Stimulated activated CD8-positive, alpha-beta memory T cell treated with anti-CD3 and anti-CD28 coated beads, Interleukin-15, amount 100 ng/mL, for 48 hours (primary cell): ENCODE measurements around the gene SELENOI.
"Not testable (repeated sequence)": the region's sequence is repeated elsewhere in the genome, so short reads cannot be mapped to it uniquely, and the experiment has no call there.

ENCODE experiments used
- DNase-seq, 2 donors: peaks; one replicate each; pipeline ENCODE4 v3.0.0-alpha.2; 2020; ENCODE audit warnings: low read depth in 2 of 2

SELENOI gene

DNA sequence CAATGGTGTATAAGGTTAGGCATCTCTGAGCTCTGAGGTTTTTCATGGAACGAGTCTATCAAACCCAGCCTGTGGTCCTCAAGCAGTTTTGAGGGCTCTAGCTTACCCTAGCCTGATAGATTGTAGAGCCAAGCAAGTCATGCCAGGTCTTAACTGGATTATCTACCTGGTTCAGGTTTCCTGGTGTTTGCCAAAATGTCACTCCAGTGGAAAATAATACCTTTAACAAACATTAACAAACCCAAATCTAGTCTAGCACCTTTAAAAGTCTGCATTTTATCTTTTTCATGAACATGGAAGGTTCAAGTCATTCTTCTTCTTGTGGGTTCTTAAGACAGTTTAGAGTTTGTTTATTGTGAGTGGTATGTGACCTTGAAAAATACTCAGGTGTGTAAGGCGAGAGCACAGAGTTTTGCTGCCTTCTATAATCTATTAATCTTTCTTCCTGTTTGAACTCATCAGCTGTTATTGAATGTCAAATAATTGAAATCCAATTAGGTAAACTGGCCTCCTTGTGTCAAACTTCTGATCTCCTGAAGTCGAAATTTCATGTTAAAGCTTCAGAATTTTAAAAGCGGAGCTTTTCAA lies 14.0 kb downstream of the SELENOI start:
- no peak for DNase-seq

DNA sequence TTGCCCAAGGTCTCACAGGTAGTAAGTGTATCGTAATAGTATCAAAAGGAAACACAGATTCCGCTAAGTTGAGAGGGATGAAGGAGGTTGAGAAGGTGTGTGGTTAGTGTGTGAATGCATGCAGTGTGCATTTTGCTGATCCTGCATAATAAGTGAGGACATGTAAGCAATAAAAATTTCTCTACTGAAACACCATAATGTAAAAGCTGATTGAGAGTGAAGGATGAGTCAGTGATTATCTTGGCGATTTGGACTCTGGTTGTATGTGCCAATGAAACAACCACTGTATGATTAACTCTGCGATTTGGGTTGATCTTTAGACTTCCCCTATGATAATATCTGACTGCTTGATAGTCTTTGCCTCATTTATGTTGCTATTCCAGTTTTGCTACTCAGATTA lies 17.4 kb downstream of the SELENOI start:
- DNase-seq: no peak

DNA sequence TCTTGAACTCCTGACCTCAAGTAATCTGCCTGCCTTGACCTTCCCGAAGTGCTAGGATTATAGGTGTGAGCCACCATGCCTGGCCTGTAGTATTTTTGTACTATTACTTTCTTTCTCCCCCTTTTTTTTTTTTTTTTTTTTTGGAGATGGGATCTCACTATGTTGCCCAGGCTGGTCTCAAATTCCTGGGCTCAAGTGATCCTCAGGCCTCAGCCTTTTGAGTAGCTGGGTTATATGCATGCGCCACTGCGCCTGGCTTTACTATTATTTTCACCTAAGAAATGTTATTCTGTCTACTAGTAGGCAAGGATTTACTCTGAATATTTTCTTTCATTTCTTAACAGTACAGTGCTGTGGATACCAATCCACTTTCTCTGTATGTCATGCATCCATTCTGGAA lies 18.0 kb downstream of the SELENOI start:
- no peak for DNase-seq

GRCh38 chr2:26364669-26365068 lies 18.7 kb downstream of the SELENOI start:
- no peak for DNase-seq

DNA sequence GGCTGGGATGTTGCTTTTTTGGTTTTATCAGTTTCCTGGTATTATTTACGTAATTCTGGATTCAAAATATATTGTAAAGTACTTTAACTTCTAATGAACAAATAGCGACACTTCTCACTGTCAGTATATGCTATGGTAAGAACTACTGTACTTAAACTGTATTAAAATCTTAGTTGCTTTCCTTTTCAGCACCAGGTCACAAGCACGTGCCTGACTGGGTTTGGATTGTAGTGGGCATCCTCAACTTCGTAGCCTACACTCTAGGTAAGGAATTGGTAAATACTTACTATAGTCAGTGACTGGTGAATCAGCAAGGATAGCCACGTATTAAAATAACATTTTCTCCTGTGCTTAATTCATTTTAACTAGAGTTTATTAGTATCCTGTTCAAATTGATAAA lies 21.0 kb downstream of the SELENOI start:
- no peak for DNase-seq

GRCh38 chr2:26369664-26370063 lies 23.7 kb downstream of the SELENOI start:
- DNase-seq: not testable (repeated sequence)

DNA sequence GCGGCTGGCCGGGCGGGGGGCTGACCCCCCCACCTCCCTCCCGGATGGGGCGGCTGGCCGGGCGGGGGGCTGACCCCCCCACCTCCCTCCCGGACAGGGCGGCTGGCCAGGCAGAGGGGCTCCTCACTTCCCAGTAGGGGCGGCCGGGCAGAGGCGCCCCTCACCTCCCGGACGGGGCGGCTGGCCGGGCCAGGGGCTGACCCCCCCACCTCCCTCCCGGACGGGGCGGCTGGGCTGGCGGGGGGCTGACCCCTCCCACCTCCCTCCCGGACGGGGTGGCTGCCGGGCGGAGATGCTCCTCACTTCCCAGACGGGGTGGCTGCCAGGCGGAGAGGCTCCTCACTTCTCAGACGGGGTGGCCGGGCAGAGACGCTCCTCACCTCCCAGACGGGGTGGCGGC lies 25.0 kb downstream of the SELENOI start:
- not testable (repeated sequence) for DNase-seq

- DNase-seq: no peak
Measured at GRCh38 chr2:26376799-26377198, 30.9 kb downstream of the SELENOI start.

DNA sequence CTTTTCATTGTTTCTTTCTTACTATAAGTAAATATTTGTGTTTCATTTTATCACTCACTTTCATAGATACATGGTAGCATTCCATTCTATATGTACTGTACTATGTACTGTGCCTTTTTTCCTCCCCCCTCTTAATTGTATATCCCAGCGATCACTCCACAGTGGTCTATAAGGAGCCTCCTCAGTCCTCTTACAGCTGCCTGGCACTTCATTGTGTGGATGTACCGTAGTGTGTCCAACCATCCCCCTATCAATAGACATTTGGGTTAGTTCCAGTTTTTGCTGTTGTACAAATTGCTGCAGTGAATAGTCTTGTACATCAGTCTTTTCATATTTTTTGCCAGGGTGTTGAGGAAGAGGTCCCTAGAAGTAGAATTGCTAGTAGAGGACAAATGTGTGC lies 34.3 kb downstream of the SELENOI start:
- no peak for DNase-seq

GRCh38 chr2:26382564-26382963 lies 36.6 kb downstream of the SELENOI start:
- DNase-seq: no peak

- no peak for DNase-seq
Measured at GRCh38 chr2:26384183-26384582, 38.2 kb downstream of the SELENOI start.

- no peak for DNase-seq
Measured at GRCh38 chr2:26384597-26384996, 38.7 kb downstream of the SELENOI start.

DNA sequence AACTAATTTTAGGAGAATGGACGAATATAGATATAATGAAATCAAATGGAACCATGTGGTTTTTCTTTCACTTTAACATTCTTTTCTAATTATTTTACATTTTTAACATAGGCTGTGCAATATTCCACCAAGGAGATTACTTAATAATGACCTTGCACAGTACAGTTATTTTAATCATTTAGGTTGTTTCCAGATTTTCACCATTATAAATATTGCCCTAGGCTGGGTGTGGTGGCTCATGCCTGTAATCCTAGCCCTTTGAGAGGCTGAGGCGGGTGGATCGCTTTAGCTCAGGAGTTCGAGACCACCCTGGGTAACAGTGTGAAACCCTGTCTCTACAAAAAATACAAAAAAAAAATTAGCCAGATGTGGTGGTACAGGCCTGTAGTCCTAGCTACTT lies 41.2 kb downstream of the SELENOI start:
- no peak for DNase-seq

DNA sequence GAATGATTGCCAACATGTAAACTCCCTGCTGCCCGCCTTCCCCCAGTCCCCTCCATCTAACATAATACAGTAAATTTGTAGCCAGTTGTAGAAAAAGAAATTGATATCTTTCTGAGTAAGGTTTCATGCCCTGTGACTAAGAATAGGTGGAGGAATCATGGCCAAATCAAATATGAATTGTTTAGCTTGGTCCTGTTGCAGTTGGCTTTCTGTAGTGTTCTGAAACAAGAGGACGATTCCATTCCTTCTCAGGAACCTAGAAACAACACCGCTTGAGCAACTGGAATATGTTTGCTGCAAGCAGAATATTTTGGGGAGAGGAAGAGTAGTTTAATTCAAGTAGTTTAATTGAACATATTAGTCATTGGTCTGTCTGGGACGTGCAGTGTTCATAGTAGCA lies 48.8 kb downstream of the SELENOI start:
- no peak for DNase-seq

DNA sequence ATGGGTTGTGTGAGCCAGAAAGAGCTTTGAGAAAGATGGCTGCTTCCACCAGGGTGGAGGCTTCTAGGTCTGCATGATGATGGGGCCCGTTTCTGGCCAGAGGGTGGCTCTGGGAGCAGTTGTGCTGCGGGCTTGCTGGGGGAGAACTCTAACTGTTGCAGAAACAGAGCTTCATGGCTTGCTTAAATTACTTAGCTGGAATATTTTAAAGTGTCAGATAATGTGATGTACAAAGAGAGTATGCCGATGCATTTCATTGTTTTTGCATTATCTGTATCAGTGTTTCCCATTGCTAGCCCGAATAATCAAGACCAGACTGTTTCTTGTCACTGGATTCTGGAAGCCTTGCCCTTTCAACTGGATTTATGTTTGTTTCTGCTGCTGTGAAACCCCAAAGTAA lies 49.5 kb downstream of the SELENOI start:
- DNase-seq: no peak

DNA sequence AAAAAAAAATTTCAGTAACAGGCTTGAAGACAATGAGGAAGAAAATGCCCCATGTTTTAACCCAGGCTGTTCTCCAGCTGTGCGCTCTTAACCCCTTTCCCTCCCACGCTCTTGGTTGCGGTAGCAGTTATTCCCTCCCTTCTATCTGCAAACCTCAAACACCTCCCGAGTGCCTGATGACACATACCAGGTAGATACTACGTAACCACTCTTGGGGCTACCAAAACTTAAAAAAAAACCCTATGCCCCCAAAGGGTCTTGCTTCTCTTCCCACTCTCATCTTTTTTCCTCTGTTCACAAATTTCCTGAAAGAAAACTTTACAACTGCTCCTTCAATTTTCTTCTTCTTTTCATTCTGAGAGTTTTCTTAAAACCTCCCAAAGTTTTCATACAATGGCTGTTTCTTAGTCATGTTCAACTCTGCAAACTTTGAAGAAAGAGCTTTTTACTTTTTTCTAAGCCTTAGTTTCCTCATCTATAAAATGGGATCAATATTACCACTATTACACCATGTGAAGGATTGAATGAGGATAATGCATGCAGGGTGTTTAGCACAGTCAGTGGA lies 50.9 kb downstream of the SELENOI start:
- peak; percentile 28 to 34 for DNase-seq

DNA sequence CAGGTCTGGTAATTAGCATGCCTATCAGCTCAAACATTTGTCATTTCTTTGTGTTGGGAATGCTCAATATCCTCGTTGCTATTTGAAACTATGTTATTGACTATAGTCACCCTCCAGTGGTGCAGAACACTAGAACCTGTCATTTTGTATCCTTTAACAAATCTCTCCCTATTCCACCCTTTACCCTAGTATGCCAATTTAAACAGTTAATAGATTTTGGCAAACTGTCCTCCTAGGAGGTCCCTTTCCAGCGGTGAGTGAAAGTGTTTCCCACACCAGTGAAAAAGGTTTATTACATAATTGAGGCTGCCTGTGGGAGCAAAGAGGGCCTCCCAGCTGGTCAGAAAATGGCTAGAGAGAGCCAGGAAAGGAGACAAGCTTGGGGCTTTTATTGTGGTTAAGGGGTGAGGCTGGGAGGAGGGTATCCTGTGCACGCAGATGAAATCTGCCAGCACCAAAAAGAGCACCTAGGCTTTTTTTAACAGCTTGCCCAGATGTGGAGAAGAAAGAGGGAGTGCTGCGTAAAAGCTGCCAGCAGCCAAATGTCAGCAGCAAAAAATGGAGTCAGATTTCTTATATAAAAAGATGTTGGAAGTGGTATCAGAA lies 53.9 kb downstream of the SELENOI start:
- no peak for DNase-seq

- no peak for DNase-seq
Measured at GRCh38 chr2:26400723-26401122, 54.8 kb downstream of the SELENOI start.

GRCh38 chr2:26401739-26402541 lies 56.0 kb downstream of the SELENOI start, which contains the start of gene DRC1:
Gene DRC1 (plus strand): TSS chr2:26401920. CDS start chr2:26401990, 70 bp downstream.
- DNase-seq: peak; percentile 16 to 32

DNA sequence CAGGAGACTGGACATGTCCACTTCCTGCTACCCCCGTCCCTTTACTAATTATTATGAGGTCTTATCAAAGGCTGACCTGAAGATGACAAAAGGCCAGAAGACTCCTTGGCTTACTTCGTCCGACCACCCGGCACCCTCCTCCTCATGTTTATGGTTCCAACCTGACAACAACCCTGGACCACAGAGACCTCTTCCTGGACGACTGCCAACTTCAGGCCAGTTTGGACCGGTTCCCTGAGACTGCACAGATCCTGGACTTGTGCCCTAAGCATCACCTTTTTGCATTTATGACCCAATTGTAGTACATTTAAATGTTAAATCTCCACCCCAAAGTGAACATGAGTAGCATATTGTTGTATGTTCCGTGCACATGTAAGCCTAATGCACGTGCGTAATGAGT lies 61.6 kb downstream of the SELENOI start:
- no peak for DNase-seq

- no peak for DNase-seq
Measured at GRCh38 chr2:26409785-26410184, 63.8 kb downstream of the SELENOI start.

DNA sequence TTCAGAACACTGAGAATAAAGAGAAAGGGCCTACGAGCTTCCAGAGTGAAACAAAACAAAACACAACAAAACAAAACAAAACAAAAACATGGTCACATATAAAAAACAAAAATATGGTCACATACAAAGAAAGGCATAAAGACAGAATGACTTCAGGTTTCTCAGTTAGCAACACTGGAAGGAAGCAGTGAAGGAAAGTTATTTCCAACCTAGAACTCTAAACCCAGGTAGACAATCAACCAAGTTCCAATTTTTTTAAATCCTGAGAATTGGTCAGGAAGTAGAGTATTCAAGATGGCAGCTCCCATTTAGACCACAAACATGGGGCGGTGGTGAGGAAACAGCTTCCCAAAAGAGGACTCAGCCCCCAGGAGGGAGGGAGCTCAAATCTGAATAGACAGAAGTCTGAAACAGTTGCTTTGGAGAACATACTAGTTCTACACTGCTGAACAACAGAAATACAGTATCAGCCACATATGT lies 64.9 kb downstream of the SELENOI start:
- no peak for DNase-seq

GRCh38 chr2:26411419-26411818 lies 65.5 kb downstream of the SELENOI start:
- no peak for DNase-seq
